Immature natural killer cell (primary cell): ENCODE measurements around the gene RASGEF1C. TPM values are rescaled to one million over a fixed set of nuclear protein-coding genes. Genes with fewer than 3 reads are reported as not detected.
"Not testable (repeated sequence)": the region's sequence is repeated elsewhere in the genome, so short reads cannot be mapped to it uniquely, and the experiment has no call there.

Experiments used
- DNase-seq, 3 donors: peaks; one replicate each; pipeline ENCODE4 v3.0.0; 2022; ENCODE audit warnings: mixed read lengths in 1 of 3
- H3K27ac Mint-ChIP-seq, 6 donors: one replicate each; pipeline ENCODE4 v1.8.0; 2020; ENCODE audit warnings: mixed read lengths in 6 of 6, mild to moderate bottlenecking in 5 of 6, inconsistent platforms in 4 of 6, moderate library complexity in 3 of 6
- H3K27me3 Mint-ChIP-seq, 3 donors: one replicate each; pipeline ENCODE4 v1.8.0; 2020 to 2021; ENCODE audit warnings: low read depth in 3 of 3, mild to moderate bottlenecking in 3 of 3, mixed read lengths in 3 of 3, moderate library complexity in 3 of 3, inconsistent platforms in 1 of 3
- H3K36me3 Mint-ChIP-seq, 3 donors: one replicate each; pipeline ENCODE4 v1.8.0; 2020; ENCODE audit warnings: mixed read lengths in 3 of 3, inconsistent platforms in 2 of 3, mild to moderate bottlenecking in 2 of 3
- H3K4me1 Mint-ChIP-seq, 2 donors: one replicate each; pipeline ENCODE4 v1.8.0; 2020; ENCODE audit warnings: inconsistent platforms in 2 of 2, mild to moderate bottlenecking in 2 of 2, mixed read lengths in 2 of 2, moderate library complexity in 1 of 2
- H3K4me3 Mint-ChIP-seq, 5 donors: one replicate each; pipeline ENCODE4 v1.8.0; 2020; ENCODE audit warnings: mild to moderate bottlenecking in 5 of 5, mixed read lengths in 5 of 5, inconsistent platforms in 3 of 5, moderate library complexity in 3 of 5
- H3K9me3 Mint-ChIP-seq, 6 donors: one replicate each; pipeline ENCODE4 v1.8.0; 2020; ENCODE audit warnings: mild to moderate bottlenecking in 6 of 6, mixed read lengths in 6 of 6, inconsistent platforms in 4 of 6, moderate library complexity in 3 of 6
- polyA plus RNA-seq, 3 donors: library from polyadenylated mRNA; unstranded; fragments of 300-500 nt; fragmentation: Illumina TruSeq; gene quantifications; one replicate each; pipeline ENCODE4 v1.2.3, GENCODE V29; 2021

The RASGEF1C gene
- polyA plus RNA-seq, 3 donors from 2014 or later = not detected

GRCh38 chr5:180216646-180217171, 7.7 kb upstream of the RASGEF1C start:
- Mint-ChIP-seq H3K27ac (no peak overlapping the region), H3K4me3 (no peak overlapping the region), H3K4me1 (no peaks in the 10 kb centered on the region), H3K36me3 (peaks cover 0 to 8% (median 3%) of the 10 kb centered on the region in 3 donors), H3K9me3 (peaks cover 23 to 40% (median 33%) of the 10 kb centered on the region in 6 donors), H3K27me3 (peaks cover 0 to 7% (median 0%) of the 10 kb centered on the region in 3 donors)
- no peak for DNase-seq

DNA sequence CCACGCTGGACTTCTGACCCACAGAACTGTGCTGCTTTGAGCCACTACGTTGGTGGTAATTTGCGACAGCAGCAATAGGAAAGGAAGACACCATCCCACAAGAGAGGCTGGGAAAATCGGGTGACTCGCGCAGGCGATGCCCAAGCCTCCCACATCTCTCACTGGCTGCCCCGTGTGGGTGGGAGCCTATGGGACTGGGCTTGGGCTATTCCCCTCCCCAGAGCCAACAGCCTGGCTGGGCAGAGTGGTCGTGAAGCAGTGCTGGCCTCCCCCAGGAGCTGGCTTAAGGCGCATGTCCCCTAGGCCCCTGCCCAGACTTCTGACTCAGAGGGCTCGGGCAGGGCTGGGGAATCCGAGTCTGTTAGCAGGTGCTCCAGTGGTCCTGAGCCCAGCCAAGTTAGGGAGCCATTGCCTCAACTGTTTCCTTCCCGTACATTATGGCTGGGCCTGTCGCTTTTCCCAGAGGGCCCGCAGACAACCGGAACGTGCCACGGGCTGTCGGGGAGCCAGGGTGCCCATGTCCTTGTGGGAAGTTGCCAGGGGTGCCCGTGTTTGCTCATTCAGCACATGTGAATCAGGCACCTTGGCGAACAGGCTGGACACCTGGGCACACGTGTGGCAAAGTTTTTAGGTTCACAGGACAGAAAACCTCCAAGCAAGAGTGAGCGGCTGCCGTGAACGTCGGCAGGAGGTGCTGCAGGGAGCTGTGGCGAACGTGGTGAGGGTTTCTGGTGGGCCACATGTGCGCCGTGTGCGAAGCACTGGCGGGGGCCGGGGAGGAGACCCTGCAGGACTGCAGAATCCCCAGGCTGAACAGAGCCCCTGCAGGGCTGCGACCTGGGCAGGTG, 7.0 kb upstream of the RASGEF1C start:
- DNase-seq = no peak
- no peaks in the 10 kb centered on the region for H3K4me1 Mint-ChIP-seq
- no peak overlapping the region for H3K4me3 Mint-ChIP-seq
- H3K9me3 Mint-ChIP-seq = peaks cover 23 to 40% (median 33%) of the 10 kb centered on the region in 6 donors
- no peak overlapping the region for H3K27ac Mint-ChIP-seq
- H3K36me3 Mint-ChIP-seq = peaks cover 0 to 8% (median 3%) of the 10 kb centered on the region in 3 donors
- peaks cover 0 to 7% (median 3%) of the 10 kb centered on the region in 3 donors for H3K27me3 Mint-ChIP-seq

- Mint-ChIP-seq H3K9me3 (peaks cover 23 to 33% (median 29%) of the 10 kb centered on the region in 6 donors), H3K27me3 (peaks cover 0 to 14% (median 8%) of the 10 kb centered on the region in 3 donors), H3K4me3 (no peak overlapping the region), H3K4me1 (no peaks in the 10 kb centered on the region), H3K36me3 (peaks cover 0 to 6% (median 3%) of the 10 kb centered on the region in 3 donors), H3K27ac (no peak overlapping the region)
- DNase-seq = no peak
Observed at GRCh38 chr5:180214870-180215770, 6.1 kb upstream of the RASGEF1C start.

DNA sequence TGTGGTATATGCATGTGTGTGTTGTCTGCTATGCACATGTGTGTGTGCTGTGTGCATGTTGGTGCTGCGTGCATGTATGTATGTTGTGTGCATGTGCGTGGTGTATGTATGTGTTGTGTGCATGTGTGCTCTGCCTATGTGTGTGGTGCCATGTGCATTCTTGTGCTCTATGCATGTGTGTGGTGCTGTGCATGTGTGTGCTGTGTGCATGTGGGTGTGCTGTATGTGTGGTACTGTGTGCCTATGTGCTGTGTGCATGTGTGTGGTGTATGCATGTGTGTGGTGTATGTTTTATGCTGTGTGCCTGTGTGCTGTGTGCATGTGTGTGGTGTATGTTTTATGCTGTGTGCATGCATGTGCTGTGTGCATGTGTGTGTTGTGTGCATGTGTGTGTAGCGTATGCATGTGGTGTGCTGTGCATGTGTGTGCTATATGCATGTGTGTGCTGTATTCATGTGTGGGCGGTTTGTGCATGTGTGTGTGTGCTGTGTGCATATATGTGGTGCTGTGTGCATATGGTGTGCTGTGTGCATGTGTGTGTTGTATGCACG, 4.7 kb upstream of the RASGEF1C start:
- Mint-ChIP-seq H3K27me3 (peaks cover 0 to 19% (median 8%) of the 10 kb centered on the region in 3 donors), H3K4me3 (no peak overlapping the region), H3K36me3 (peaks cover 0 to 3% (median 2%) of the 10 kb centered on the region in 3 donors), H3K27ac (no peak overlapping the region), H3K4me1 (no peaks in the 10 kb centered on the region), H3K9me3 (peaks cover 12 to 19% (median 15%) of the 10 kb centered on the region in 6 donors)
- no peak for DNase-seq

GRCh38 chr5:180213256-180213600, 4.2 kb upstream of the RASGEF1C start:
- DNase-seq = no peak
- peaks cover 0 to 3% of the 10 kb centered on the region in 2 donors for H3K4me1 Mint-ChIP-seq
- no peak overlapping the region for H3K27ac Mint-ChIP-seq
- peaks cover 0 to 3% (median 2%) of the 10 kb centered on the region in 3 donors for H3K36me3 Mint-ChIP-seq
- H3K27me3 Mint-ChIP-seq = peaks cover 4 to 20% (median 11%) of the 10 kb centered on the region in 3 donors
- no peak overlapping the region for H3K4me3 Mint-ChIP-seq
- peaks cover 7 to 14% (median 10%) of the 10 kb centered on the region in 6 donors for H3K9me3 Mint-ChIP-seq

DNA sequence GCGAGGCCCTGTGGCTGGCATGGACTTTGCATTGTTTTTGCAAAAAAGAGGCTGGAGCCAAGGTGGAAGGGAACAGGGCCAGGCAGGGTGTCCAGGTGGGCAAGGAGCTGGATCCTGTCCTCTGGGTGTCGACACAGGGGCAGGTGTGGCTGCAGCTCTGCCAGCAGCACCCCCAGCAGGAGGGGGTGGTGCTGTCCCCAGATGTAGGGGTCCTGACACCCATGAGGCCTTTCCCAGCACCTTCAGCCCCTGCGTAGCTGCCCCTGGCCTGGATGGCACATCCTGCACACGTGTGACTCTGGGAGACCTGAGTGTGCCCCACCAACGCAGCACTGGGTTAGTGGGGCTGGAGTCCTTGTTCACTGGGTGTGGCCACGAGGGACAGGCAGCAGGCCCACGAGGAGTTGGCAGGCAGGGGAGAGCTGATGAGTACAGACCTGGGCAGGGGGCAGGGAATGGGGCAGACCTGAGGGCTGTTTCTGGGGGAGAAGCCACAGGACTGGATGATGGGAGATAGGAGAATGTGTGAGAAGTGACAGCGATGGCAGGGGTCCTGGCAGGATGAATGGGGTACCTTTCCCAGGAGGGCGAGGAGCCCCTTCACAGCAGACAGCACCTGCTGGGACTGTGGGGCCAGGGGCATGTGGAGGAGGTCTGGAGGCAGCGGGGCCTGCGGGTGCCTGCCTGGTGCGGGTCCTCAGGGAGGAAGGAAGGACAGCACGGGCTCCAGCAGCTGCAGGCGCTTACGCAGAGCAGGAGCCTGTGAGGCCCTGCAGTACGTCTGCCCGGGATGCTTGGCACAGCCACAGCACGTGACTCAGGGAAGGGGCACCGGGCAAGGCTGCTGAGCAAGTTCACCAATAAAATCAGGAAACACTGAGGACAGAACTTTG, 3.6 kb upstream of the RASGEF1C start:
- H3K9me3 Mint-ChIP-seq = peaks cover 3 to 10% (median 5%) of the 10 kb centered on the region in 6 donors
- H3K4me3 Mint-ChIP-seq = no peak overlapping the region
- peaks cover 0 to 5% of the 10 kb centered on the region in 2 donors for H3K4me1 Mint-ChIP-seq
- DNase-seq = no peak
- no peaks in the 10 kb centered on the region for H3K36me3 Mint-ChIP-seq
- H3K27ac Mint-ChIP-seq = no peak overlapping the region
- peaks cover 6 to 25% (median 17%) of the 10 kb centered on the region in 3 donors for H3K27me3 Mint-ChIP-seq

GRCh38 chr5:180211761-180212035, 2.7 kb upstream of the RASGEF1C start:
- H3K36me3 Mint-ChIP-seq = no peaks in the 10 kb centered on the region
- peaks cover 0 to 7% of the 10 kb centered on the region in 2 donors for H3K4me1 Mint-ChIP-seq
- peaks cover 0 to 10% (median 5%) of the 10 kb centered on the region in 6 donors for H3K9me3 Mint-ChIP-seq
- no peak overlapping the region for H3K27ac Mint-ChIP-seq
- H3K4me3 Mint-ChIP-seq = no peak overlapping the region
- no peak for DNase-seq
- H3K27me3 Mint-ChIP-seq = peaks cover 7 to 26% (median 20%) of the 10 kb centered on the region in 3 donors

GRCh38 chr5:180210961-180211760, 2.1 kb upstream of the RASGEF1C start:
- no peak overlapping the region for H3K27ac Mint-ChIP-seq
- no peak overlapping the region for H3K4me3 Mint-ChIP-seq
- H3K27me3 Mint-ChIP-seq = peaks cover 10 to 30% (median 23%) of the 10 kb centered on the region in 3 donors
- H3K9me3 Mint-ChIP-seq = peaks cover 0 to 8% (median 5%) of the 10 kb centered on the region in 6 donors
- DNase-seq = no peak
- no peaks in the 10 kb centered on the region for H3K36me3 Mint-ChIP-seq
- peaks cover 0 to 7% of the 10 kb centered on the region in 2 donors for H3K4me1 Mint-ChIP-seq

- H3K4me3 Mint-ChIP-seq = peak overlapping the region in 4 of 5 donors; percentile 44 to 62 (median 58)
- not testable (repeated sequence) for H3K4me1 Mint-ChIP-seq, H3K9me3 Mint-ChIP-seq, H3K27ac Mint-ChIP-seq, H3K36me3 Mint-ChIP-seq, DNase-seq
- peaks cover 10 to 31% (median 23%) of the 10 kb centered on the region in 3 donors for H3K27me3 Mint-ChIP-seq
Observed at GRCh38 chr5:180210077-180210476, 1.1 kb upstream of the RASGEF1C start.

DNA sequence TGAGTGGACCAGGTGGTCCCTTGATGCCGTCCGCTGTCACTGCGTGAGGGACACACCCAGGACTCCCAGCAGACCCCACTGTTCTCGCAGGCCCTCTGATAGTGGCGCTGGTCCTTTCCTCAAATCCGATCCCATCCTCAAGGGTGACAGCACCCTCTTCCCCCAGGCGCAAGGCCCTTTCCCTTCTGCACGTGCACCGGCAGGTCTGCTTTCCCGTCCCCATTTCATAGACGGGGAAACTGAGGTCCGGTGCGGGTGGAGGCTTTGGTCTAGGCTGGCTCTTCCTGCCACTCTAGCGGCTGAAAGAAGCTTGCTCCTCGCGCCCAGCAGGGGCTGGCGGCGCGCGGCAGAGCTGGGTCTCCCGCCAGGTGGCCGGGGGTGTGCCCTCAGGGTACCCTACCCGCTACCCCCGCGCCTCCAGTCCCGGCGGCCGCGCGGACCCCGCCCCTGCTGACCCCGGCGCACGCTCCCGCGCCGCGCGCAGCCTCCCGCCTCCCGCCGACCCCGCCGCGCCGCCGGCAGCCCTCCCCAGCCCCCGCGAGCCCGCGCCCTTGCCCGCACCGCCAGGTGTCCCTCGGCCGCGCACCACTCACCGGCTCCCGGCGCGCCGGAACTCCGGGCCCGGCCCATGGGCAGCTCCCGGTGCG, 453 bp downstream of the RASGEF1C start:
- Mint-ChIP-seq H3K27ac (no peak overlapping the region), H3K9me3 (peaks cover 0 to 2% (median 0%) of the 10 kb centered on the region in 6 donors), H3K4me1 (peaks cover 0 to 7% of the 10 kb centered on the region in 2 donors), H3K27me3 (peaks cover 10 to 29% (median 23%) of the 10 kb centered on the region in 3 donors), H3K4me3 (peak overlapping the region; percentile 52 to 73 (median 63)), H3K36me3 (no peaks in the 10 kb centered on the region)
- no peak for DNase-seq

- Mint-ChIP-seq H3K27me3 (peaks cover 10 to 29% (median 23%) of the 10 kb centered on the region in 3 donors), H3K27ac (no peak overlapping the region), H3K9me3 (peaks cover 0 to 2% (median 0%) of the 10 kb centered on the region in 6 donors), H3K36me3 (no peaks in the 10 kb centered on the region), H3K4me3 (peak overlapping the region; percentile 52 to 73 (median 63)), H3K4me1 (peaks cover 0 to 7% of the 10 kb centered on the region in 2 donors)
- DNase-seq = no peak
Observed at GRCh38 chr5:180208038-180208434, 975 bp downstream of the RASGEF1C start.

DNA sequence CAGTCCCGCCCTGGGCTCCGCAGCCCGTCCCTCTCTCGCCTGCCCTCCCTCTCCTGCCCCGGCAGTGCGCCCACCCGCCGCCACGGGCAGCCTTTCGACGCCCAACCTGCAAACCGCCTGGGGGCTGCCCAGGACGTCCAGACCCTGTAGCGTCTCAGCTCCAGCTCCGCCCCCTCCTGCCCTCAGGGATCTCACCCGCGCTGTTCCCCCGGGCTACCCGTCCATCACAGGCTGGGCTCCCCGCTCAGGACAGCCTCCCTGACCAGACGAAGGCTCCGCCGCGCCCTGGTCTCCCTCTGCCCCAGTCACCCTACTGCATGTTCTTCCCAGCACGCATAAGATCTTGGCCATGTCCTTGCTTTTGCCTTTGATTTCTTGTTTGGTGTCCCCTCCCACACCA, 1.4 kb downstream of the RASGEF1C start:
- Mint-ChIP-seq H3K9me3 (peaks cover 0 to 2% (median 0%) of the 10 kb centered on the region in 6 donors), H3K27ac (no peak overlapping the region), H3K4me3 (peak overlapping the region in 2 of 5 donors; percentile 18 to 63), H3K27me3 (peaks cover 10 to 28% (median 23%) of the 10 kb centered on the region in 3 donors), H3K36me3 (no peaks in the 10 kb centered on the region), H3K4me1 (peaks cover 0 to 7% of the 10 kb centered on the region in 2 donors)
- DNase-seq = no peak
